ENCODE measurements around the gene PPP1R15B.
"Not testable (repeated sequence)": the region's sequence is repeated elsewhere in the genome, so short reads cannot be mapped to it uniquely, and the experiment has no call there.

PPP1R15B gene

DNA sequence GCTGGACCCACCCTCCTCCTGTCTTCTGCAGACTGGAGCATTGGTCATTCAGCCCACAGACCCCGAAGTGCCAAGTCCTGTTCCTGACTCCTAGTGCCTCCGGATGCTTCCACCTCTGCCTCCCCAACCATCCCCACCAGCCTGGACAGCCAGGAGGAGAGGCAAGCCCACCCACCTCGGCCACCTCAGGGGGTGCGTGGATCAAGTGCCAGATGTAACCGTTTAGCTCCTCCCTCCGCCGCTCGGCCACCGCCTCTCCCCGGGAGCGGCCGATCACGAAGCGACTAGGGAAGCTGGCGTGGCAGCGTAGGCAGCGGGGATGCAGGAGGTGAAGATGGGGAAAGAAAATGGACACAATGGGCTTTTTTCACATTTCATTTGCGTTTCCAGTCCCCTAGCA lies 18.1 kb upstream of the PPP1R15B start:
- no peak for DNase-seq (ENCODE audit: low read depth)
- TF ChIP-seq, protein P1, sequence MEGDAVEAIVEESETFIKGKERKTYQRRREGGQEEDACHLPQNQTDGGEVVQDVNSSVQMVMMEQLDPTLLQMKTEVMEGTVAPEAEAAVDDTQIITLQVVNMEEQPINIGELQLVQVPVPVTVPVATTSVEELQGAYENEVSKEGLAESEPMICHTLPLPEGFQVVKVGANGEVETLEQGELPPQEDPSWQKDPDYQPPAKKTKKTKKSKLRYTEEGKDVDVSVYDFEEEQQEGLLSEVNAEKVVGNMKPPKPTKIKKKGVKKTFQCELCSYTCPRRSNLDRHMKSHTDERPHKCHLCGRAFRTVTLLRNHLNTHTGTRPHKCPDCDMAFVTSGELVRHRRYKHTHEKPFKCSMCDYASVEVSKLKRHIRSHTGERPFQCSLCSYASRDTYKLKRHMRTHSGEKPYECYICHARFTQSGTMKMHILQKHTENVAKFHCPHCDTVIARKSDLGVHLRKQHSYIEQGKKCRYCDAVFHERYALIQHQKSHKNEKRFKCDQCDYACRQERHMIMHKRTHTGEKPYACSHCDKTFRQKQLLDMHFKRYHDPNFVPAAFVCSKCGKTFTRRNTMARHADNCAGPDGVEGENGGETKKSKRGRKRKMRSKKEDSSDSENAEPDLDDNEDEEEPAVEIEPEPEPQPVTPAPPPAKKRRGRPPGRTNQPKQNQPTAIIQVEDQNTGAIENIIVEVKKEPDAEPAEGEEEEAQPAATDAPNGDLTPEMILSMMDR (conservative IDR thresholded peaks at IDR 0.05; ENCODE audit: low read depth, low read length) = no peak
- no peak overlapping the region for H3K4me3 ChIP-seq (ENCODE audit: low read length)

DNA sequence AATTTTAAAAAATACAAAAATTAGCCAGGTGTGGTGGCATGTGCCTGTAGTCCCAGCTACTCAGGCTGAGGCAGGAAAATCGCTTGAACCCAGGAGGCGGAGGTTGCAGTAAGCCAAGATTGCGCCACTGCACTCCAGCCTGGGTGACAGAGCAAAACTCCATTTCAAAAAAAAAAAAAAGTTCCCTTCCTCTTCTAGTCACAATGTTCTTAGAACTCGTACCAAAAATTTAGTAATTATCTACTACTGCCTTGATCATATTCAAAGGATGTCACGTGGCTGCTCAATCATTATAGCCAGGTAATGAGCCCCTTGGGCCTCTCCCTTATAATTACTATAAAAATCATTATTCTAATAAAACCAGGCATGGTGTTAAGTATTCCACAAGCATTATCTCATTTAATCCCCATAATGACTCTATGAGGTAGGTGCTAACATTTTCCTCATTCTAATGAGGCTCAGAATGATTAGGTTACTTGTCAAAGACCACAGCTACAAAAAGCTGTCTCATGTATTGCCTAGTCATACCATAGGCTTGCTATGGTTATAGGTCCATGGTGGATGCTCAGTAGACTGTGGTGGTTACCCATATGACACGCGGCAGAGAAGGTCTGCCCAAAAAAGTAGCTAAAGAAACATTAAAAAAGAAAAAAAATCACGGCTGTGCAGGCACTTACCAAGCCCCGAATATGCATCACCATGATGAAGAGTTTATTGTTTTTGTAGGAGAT lies 15.5 kb upstream of the PPP1R15B start:
- H3K4me3 ChIP-seq (ENCODE audit: low read length) = no peak overlapping the region

DNA sequence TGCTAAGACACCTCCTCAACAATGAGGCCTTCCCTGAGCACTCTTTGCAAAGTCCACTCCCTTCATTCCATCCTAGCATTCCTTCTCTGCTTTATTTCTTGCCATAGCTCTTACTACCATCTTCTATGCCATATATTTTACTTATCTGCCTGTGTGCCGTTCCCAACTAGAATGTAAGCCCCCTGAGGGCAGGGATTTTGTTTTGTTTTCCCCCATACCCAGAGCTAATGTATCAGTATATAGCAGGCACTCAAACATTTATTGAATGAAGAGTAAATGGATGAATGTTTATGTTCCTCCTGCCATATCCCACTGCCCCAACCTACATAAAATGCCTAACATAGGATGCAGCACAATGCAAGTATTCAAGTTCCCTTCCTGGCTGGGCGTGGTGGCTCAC lies 14.9 kb upstream of the PPP1R15B start:
- TF ChIP-seq, protein P1 (conservative IDR thresholded peaks at IDR 0.05; ENCODE audit: low read depth, low read length) = no peak
- H3K4me3 ChIP-seq (ENCODE audit: low read length) = no peak overlapping the region
- DNase-seq (ENCODE audit: low read depth) = no peak

More for the DNA sequence above, 15.5 kb upstream of the PPP1R15B start:
- no peak for DNase-seq (ENCODE audit: low read depth)
- TF ChIP-seq, protein P1 (conservative IDR thresholded peaks at IDR 0.05; ENCODE audit: low read depth, low read length) = no peak

DNA sequence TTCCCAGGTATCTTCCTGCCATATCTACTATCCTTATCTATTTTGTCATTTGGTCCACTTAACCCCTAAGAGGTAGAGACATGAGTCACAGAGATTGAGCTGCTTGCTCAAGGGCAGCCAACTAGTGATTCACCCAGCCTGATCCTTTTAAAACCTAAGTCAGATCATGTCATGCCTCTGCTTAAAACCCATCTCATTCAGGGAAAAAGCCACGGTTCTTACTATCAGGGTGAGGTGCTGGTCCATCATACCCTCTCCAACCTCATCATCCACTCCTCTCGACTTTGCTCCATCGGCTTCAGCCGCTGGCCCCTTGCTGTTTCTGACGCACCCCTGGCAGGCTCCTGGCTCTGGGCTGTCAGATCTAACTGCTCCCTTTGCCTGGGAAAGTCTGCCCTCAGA lies 14.4 kb upstream of the PPP1R15B start:
- TF ChIP-seq, protein P1 (conservative IDR thresholded peaks at IDR 0.05; ENCODE audit: low read depth, low read length) = no peak
- no peak for DNase-seq (ENCODE audit: low read depth)
- H3K4me3 ChIP-seq (ENCODE audit: low read length) = no peak overlapping the region

DNA sequence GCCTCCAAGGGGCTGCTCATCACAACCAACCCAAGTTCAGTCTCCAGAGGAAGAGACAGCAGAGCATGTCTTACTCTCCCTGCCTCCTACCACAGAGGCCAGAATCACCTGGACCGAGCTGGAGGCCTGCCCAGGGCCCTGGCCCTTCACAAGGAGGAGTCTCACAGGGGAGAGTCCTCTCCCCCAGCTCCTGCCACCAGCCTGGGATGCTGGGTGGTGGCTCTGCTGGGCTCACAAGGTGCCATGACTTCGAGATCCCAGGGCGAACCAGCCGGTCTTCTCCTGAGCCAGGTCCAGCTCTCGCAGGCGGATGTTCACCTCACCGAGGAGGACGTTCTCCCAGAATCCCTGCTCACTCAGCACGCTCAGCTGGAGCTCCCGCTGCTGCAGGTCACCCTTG lies 13.0 kb upstream of the PPP1R15B start:
- DNase-seq (ENCODE audit: low read depth) = no peak
- TF ChIP-seq, protein P1 (conservative IDR thresholded peaks at IDR 0.05; ENCODE audit: low read depth, low read length) = no peak
- no peak overlapping the region for H3K4me3 ChIP-seq (ENCODE audit: low read length)

DNA sequence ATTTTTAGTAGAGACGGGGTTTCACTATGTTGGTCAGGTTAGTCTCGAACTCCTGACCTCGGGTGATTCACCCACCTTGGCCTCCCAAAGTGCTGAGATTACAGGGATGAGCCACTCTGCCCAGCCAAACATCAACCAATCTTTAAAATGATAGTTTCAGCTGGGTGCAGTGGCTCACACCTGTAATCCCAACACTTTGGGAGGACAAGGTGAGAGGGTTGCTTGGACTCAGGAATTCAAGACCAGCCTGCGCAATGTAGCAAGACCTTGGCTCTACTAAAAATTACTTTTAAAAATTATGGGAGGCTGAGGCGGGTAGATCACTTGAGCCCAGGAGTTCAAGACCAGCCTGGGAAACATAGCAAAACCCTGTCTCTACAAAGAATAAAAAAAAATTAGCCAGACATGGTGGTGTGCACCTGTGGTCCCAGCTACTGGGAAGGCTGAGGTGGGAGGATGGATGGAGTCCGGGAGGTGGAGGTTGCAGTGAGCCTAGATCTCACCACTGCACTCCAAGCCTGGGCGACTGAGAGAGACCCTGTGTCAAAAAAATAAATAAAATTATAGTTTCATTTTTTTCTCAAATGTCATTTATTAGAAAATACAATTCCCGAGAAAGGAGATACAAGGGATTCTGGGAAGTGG lies 10.6 kb upstream of the PPP1R15B start:
- not testable (repeated sequence) for DNase-seq (ENCODE audit: low read depth); H3K4me3 ChIP-seq (ENCODE audit: low read length)

DNA sequence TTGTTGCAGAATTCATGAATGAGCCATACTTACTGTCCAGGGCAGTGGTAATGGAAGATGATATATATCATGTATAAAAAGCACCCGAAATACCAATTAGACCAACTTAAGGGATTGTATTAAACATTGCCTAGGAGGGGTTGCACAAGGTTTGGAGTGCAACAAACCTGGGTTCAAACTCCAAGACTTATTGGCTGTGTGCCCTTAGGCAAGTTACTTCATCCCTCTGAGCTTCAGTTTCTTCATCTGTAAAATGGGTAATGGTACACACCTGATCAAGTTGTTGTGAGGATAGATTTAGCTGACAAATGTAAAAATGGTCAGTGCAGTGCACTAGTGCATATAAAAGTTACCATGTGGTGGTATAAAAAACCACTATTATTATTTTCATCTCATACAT lies 9.8 kb upstream of the PPP1R15B start:
- no peak overlapping the region for H3K4me3 ChIP-seq (ENCODE audit: low read length)
- TF ChIP-seq, protein P1 (conservative IDR thresholded peaks at IDR 0.05; ENCODE audit: low read depth, low read length) = no peak
- no peak for DNase-seq (ENCODE audit: low read depth)
